Common myeloid progenitor, CD34-positive (primary cell): Measurements from ENCODE around the gene CSNK2A2.

Experiments
- CTCF ChIA-PET: fragments of 350-600 bp; sonication (Branson Sonifier 250); formaldehyde crosslinking; loops from one replicate; lab custom pipeline; 2021; ENCODE audit warnings: antibody characterized with exemption; lab: Charles Lee
- POLR2A ChIA-PET: fragments of 350-600 bp; sonication (Branson Sonifier 250); formaldehyde crosslinking; loops from one replicate; lab custom pipeline; 2021; ENCODE audit warnings: antibody characterized with exemption; lab: Charles Lee
- DNase-seq, 3 donors: peaks; one replicate each; pipeline versions ENCODE4 v3.0.0 to v3.0.0-alpha.2; 2013
- H3K27ac ChIP-seq, 2 experiments: 1 replicate in 1 of 2; 2 replicates in 1 of 2; pipeline ENCODE4 v1.7.0; 2013; ENCODE audit warnings: inconsistent platforms in 2 of 2, low read length in 2 of 2, mild to moderate bottlenecking in 2 of 2, low read depth in 1 of 2, moderate library complexity in 1 of 2; ENCODE audit not compliant: severe bottlenecking in 2 of 2, insufficient read depth in 1 of 2, poor library complexity in 1 of 2
- H3K27me3 ChIP-seq, 5 experiments: replicated peaks in 2 of 5; 1 replicate in 3 of 5; 2 replicates in 2 of 5; pipeline versions ENCODE4 v1.6.1 to v1.7.0; 2013; ENCODE audit warnings: low read length in 4 of 5, mild to moderate bottlenecking in 2 of 5, moderate library complexity in 2 of 5, inconsistent platforms in 1 of 5; ENCODE audit not compliant: insufficient read depth in 5 of 5, control insufficient read depth in 4 of 5
- H3K36me3 ChIP-seq, 4 experiments: 1 replicate in 2 of 4; 2 replicates in 2 of 4; pipeline versions ENCODE4 v1.6.1 to v1.7.0; 2013; ENCODE audit warnings: low read length in 3 of 4, control low read depth in 1 of 4, mild to moderate bottlenecking in 1 of 4; ENCODE audit not compliant: control insufficient read depth in 4 of 4, insufficient read depth in 4 of 4
- H3K4me1 ChIP-seq, 4 experiments: 1 replicate in 3 of 4; 2 replicates in 1 of 4; pipeline versions ENCODE4 v1.6.1 to v1.7.1; 2013; ENCODE audit warnings: low read length in 3 of 4, mild to moderate bottlenecking in 3 of 4, control low read depth in 1 of 4, inconsistent platforms in 1 of 4, moderate library complexity in 1 of 4; ENCODE audit not compliant: control insufficient read depth in 4 of 4, insufficient read depth in 4 of 4; ENCODE audit errors: control extremely low read depth in 1 of 4
- H3K4me3 ChIP-seq, 7 experiments: 1 replicate in 4 of 7; 2 replicates in 3 of 7; pipeline versions ENCODE4 v1.5.1 to v1.7.0; 2013; ENCODE audit warnings: mild to moderate bottlenecking in 7 of 7, low read length in 6 of 7, moderate library complexity in 6 of 7, inconsistent platforms in 2 of 7, low read depth in 2 of 7, control low read depth in 1 of 7; ENCODE audit not compliant: insufficient read depth in 4 of 7, control insufficient read depth in 1 of 7; ENCODE audit errors: extremely low read depth in 1 of 7
- H3K9me3 ChIP-seq, 5 experiments: 1 replicate in 4 of 5; 2 replicates in 1 of 5; pipeline versions ENCODE4 v1.6.1 to v1.7.1; 2013; ENCODE audit warnings: low read length in 4 of 5, mild to moderate bottlenecking in 2 of 5, inconsistent platforms in 1 of 5, low read depth in 1 of 5, moderate library complexity in 1 of 5; ENCODE audit not compliant: control insufficient read depth in 4 of 5, insufficient read depth in 2 of 5; ENCODE audit errors: control extremely low read depth in 1 of 5
- WGBS: methylation state at CpG from one replicate; pipeline ENCODE4 v1.1.5; 2013; ENCODE audit not compliant: insufficient coverage; 5-methylcytosine and 5-hydroxymethylcytosine counted together

The CSNK2A2 gene

GRCh38 chr16:58152246-58152868 lies 45.5 kb downstream of the CSNK2A2 start:
- H3K27me3 ChIP-seq, result no peaks in the 10 kb centered on the region
- no peak for DNase-seq
- no peak overlapping the region for H3K4me3 ChIP-seq
- H3K27ac ChIP-seq, result no peak overlapping the region
- peaks cover 0 to 3% (median 0%) of the 10 kb centered on the region in 4 experiments for H3K36me3 ChIP-seq
- no peaks in the 10 kb centered on the region for H3K4me1 ChIP-seq
- WGBS, result 100% methylated on average over 3 of the region's 8 CpGs
- H3K9me3 ChIP-seq, result no peaks in the 10 kb centered on the region
- POLR2A ChIA-PET, result interaction anchor here (0.6 kb wide), 1 partner anchor 362 kb away, joined by 4 read pairs; no protein-coding TSS in a partner anchor
- CTCF ChIA-PET, result interaction anchor here (0.6 kb wide), 1 partner anchor 128 kb away, joined by 3 read pairs; no protein-coding TSS in a partner anchor

- H3K4me3 ChIP-seq, result no peak overlapping the region
- H3K9me3 ChIP-seq, result no peaks in the 10 kb centered on the region
- no peaks in the 10 kb centered on the region for H3K4me1 ChIP-seq
- H3K27me3 ChIP-seq, result no peaks in the 10 kb centered on the region
- no peak for DNase-seq
- POLR2A ChIA-PET, result no interaction called here
- 100% methylated on average over 1 of the region's 1 CpG for WGBS
- H3K36me3 ChIP-seq, result no peaks in the 10 kb centered on the region
- CTCF ChIA-PET, result no interaction called here
- H3K27ac ChIP-seq, result no peak overlapping the region
Observed at GRCh38 chr16:58148526-58148925, 49.4 kb downstream of the CSNK2A2 start.

DNA sequence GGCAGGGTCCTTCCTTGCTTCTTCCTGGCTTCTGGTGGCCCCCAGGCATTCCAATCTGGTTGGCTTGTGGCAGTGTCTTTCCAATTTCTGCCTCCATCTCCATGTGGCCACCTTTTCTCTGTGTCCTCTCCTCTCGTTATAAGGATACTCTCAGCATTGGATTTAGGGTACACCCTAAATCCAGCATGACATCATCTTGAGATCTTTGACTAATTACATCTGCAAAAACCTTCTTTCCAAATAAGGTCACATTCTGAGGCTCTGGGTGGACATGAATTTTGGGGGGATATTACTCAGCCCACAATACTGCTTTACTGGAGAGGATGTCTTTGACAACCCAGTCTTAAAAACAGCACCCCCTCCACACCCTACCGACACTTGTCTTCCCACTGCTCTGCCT lies 49.8 kb downstream of the CSNK2A2 start:
- Histone ChIP-seq H3K4me1 (no peaks in the 10 kb centered on the region), H3K36me3 (no peaks in the 10 kb centered on the region), H3K27me3 (no peaks in the 10 kb centered on the region), H3K4me3 (no peak overlapping the region), H3K9me3 (no peaks in the 10 kb centered on the region), H3K27ac (no peak overlapping the region)
- no peak for DNase-seq
- ChIA-PET CTCF (no interaction called here), POLR2A (no interaction called here)
- WGBS, result no CpG with 5 or more reads among the region's 2 CpGs

- Histone ChIP-seq H3K27me3 (no peaks in the 10 kb centered on the region), H3K36me3 (peaks cover 0 to 8% (median 0%) of the 10 kb centered on the region in 4 experiments), H3K9me3 (peaks cover 4 to 33% (median 6%) of the 10 kb centered on the region in 5 experiments), H3K4me3 (no peak overlapping the region), H3K4me1 (no peaks in the 10 kb centered on the region), H3K27ac (no peak overlapping the region)
- no peak for DNase-seq
- ChIA-PET POLR2A (no interaction called here), CTCF (no interaction called here)
Observed at GRCh38 chr16:58138852-58139251, 59.1 kb downstream of the CSNK2A2 start.

GRCh38 chr16:58137581-58137980 lies 60.3 kb downstream of the CSNK2A2 start:
- WGBS, result no CpG with 5 or more reads among the region's 2 CpGs
- ChIA-PET CTCF (interaction anchor here (1.4 kb wide), 2 partner anchors 10 to 12 kb away, joined by 3 to 5 read pairs; no protein-coding TSS in a partner anchor), POLR2A (interaction anchor here (0.6 kb wide), 1 partner anchor 20 kb away, joined by 3 read pairs; no protein-coding TSS in a partner anchor)
- Histone ChIP-seq H3K9me3 (peaks cover 4 to 33% (median 6%) of the 10 kb centered on the region in 5 experiments), H3K27ac (no peak overlapping the region), H3K4me3 (no peak overlapping the region), H3K4me1 (no peaks in the 10 kb centered on the region), H3K36me3 (peaks cover 0 to 8% (median 0%) of the 10 kb centered on the region in 4 experiments), H3K27me3 (no peaks in the 10 kb centered on the region)
- DNase-seq, result no peak

DNA sequence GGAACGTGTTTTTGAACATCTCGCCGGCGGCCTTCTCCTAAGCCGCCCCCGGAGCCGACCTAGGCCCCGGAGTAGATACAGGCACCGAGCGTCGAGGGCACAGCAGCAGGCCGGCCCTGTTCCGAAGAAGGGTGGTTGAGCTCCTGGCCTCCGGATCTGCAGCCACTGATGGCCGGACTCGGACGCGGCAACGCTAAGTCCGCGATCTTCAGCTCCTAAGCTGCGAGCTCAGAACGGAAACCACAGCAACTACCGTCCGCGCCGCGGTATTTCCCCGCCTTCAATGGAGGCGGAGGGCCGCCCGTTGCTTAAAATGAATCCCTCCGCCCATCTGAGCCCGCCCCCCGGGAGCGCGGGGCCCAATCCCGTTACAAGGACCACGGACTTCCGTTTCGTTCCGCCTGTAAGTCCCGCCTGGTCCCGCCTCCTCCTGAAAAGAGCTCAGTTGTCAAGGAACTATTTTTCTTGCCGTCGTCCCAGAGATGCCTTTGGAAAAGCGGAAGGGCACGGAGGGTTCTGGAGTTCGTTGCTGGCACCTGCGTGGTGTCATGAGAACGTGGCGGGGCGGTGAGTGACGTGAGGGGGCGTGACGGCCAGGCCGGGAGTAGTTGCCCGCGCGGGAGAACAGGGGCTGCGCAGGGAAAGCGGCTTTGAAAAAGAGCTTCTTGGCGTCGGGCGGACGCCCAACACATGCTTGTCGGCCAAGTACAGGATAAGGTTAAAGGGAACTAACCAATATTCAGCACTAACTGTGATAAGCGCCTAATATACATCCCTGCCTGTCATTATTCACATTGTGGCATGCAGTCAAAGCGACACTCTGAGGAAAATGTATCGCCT lies 68.6 kb downstream of the CSNK2A2 start, which contains the start of gene CFAP20:
CFAP20 (minus strand) TSS at position 285 of the 840 bp plus-strand sequence; CDS start at position 19, 266 bp downstream.
- Histone ChIP-seq H3K4me3 (peak within 1 kb of the TSS; percentile 70 to 98 (median 82)), H3K4me1 (peaks cover 18 to 37% (median 30%) of the 10 kb centered on the region in 4 experiments), H3K27me3 (no peaks in the 10 kb centered on the region), H3K36me3 (peaks cover 0 to 3% (median 0%) of the 10 kb centered on the region in 4 experiments), H3K27ac (peak within 1 kb of the TSS; percentile 88 to 92), H3K9me3 (no peaks in the 10 kb centered on the region)
- POLR2A ChIA-PET, result interaction anchor here (0.5 to 1.0 kb wide), 8 partner anchors 18 to 943 kb away, joined by 3 to 5 read pairs (median 3); partner anchors contain the start of genes CSNK2A2, PSME3IP1 and RSPRY1
- peak; percentile 100 for DNase-seq
- CTCF ChIA-PET, result interaction anchor here (0.9 to 2.5 kb wide), 5 partner anchors 9 to 101 kb away, joined by 3 to 8 read pairs (median 3); no protein-coding TSS in a partner anchor
- WGBS, result under 1% methylated on average over 59 of the region's 70 CpGs
